CD4-positive, alpha-beta T cell treated with Interleukin-17A for 1 hour (primary cell): Measurements from ENCODE around the gene SAA2.
"Not testable (repeated sequence)": the region's sequence is repeated elsewhere in the genome, so short reads cannot be mapped to it uniquely, and the experiment has no call there.

Source experiments
- DNase-seq: peaks from one replicate; pipeline ENCODE4 v3.0.0-alpha.2; 2020

The SAA2 gene

DNA sequence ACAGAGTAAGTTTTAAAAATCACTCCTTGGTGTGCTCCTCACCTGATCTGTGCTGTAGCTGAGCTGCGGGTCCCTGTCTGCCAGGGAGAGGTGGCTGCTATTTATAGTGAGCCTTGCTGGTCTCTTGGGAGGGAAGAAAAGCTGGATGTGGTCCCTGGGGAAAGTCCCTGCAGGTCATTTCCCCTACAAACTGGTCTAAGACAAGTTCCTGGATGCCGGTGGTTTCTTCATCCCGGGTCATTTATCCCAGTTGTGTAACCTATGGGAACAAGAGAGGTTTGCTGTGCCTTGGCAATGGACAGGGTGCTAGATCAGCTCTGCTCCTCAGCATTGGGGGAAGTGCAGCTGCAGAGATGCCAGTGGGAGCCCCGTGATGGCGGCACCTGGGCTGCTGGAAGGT is at the start of gene SAA2:
TSS of gene SAA2 (minus strand) at position 108 of the 400 bp plus-strand sequence. CDS start 657 bp downstream, outside the sequence.
- no peak for DNase-seq

DNA sequence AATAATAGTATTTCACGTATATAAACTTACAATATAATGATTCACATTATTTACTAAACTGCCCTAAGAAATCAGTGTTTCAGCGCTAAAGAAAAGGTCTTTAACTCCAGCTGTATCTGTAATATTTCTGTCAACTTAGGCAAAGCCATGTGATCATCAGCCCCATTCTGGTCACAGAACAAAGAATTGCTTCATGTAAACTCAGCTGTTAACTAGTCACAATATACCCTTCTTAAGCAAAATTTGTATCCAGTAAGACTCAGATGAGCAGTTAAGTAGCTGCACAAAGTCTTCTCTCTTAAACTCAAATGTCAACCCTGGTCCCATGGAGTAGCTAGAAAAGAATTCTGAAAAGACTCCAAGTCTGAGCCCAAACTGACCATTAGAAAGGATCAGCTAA is 46.8 kb upstream of the SAA2 start:
- no peak for DNase-seq

DNA sequence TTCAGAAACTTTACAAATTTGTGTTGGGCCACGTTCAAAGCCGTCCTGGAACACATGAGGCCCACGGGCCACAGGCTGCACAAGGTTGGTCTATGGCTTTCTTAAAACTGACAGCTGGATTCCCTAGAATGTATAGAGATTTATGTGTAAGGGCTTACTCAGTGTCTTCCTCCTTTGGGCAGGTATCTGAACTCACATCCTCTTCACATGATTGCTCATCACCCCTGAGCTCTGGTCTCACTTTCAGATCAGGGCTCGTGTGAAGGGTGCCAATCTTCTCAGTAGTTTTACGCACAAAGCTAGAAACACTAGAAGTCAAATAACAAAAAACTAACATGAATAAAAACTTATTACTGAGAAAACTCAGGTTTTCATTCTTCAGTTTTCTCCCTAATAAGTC is 46.4 kb upstream of the SAA2 start:
- no peak for DNase-seq

DNA sequence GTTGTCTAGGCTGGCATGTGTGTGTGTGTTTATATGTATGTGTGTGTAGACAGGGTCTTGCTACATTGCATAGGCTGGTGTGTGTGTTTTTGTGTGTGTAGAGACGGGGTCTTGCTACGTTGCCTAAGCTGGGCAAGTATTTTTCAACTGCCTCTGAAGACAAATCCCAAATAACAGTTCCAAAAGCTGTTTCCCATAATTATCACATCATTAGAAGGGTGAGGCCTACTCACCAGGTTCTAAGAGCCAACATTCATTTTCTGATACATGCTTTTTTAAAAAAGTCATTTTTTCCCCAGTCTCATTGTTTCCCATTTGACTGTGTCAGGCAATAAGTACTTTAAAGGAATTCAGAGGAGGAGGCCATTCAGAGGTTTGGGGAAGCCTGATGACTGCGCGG is 40.4 kb upstream of the SAA2 start:
- DNase-seq: no peak

DNA sequence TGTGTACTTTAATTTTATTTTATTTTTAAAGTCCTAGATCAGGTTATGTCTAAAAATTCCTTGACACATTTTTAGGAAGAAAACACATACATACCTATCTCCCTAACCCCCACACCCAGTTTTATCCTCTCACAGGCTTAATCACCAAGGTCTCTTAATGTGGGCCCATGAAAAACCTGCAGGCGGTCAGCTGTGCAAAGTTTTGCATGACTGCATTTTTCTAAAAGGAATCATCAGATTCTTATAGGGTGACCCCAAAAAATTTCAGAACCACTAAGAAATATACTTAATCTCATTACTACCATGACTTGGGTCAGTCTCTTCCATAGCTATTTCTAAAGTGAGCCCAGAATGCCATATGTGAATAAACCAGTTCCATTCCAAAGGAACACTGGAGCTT is 37.4 kb upstream of the SAA2 start:
- no peak for DNase-seq

DNA sequence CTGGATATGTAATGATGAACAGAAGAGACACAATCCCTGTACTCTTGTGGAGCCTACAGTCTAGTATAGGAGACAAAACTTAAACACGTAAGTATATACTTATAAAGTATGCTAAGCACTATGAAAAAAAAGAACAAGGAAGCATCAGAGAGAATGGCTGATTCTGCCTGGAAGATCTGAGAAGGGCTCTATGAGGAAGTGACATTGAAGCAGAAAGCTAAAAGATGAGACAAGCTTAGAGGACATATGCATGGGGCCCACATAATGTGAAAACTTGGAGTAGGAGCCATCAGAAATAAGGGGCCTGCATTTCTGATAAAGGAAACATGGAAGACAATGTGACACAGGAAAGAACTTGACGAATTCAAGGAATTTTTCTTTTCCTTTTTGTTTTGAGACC is 34.2 kb upstream of the SAA2 start:
- no peak for DNase-seq

DNA sequence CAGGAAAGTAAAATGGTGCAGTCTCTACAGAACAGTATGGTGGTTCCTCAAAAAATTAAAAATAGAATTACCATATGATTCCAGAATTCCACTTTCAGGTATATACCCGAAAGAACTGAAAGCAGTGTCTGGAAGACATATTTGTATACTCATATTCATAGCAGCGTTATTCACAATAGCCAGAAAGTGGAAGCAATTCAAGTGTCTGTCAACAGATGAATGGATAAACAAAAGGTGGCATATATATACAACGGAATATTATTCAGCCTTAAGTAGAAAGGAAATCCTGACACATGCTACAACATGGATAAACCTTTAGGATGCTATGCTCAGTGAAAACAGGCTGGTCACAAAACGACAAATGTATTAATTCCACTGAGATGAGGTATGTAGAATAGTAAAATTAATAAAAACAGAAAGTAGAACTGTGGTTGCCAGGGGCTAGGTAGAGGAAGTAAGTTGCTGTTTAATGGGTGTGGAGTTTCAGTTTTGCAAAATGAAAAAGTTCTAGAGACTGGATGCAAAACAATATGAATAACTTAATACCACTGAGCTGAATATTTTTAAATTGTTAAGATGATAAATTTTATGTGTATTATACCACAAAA is 32.1 kb upstream of the SAA2 start:
- peak; percentile 14 for DNase-seq

DNA sequence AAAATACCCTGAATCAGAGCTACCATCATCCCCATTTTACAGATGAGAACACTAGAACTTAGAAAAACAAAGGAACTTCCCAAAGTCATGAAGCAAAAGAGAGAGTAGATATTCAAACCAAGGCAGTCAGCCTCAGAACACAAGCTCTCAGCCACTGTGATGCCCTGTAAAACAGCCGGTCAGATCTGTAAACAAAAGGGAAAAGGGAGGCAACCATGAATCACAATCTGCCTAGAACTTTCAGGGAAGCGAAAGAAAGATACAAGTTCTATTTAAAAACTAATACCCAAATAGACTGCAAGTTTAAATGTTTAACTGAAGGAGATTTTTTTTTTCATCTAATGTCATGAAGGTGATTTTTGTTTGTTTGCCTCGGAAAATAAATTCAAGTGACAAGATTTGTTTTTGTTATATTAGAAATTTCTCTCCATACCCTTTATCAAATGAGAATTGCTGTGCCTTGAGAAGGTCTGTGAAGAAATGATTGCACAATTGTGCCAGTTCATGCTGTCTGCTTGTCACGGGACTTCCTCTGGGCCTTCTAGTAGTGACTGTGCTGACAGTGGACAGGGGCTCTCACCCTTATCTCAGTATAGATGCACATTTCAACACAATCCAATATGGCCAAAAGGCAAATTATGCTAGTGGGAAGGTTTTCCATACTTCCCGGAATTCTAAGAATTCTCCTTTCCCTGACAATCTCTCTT is 29.2 kb upstream of the SAA2 start:
- no peak for DNase-seq

DNA sequence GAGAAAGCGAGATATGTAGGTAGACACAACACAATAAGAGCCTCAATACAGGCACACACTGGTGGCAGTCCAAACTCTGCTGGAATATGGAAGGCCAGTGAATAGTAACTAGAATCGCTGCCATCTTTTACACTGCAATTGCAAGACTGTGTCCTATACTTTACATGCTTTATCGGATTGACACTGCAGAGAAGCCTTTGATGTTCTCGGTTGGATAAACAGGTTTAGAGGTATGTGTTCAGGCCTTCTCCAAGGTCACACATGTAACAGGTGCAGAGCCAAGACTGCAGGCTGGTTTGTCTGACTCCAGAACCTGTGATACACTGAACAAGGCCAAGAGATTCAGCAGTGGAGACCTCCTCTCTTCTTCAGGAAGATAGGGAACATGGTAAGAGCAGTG is 22.7 kb upstream of the SAA2 start:
- no peak for DNase-seq

DNA sequence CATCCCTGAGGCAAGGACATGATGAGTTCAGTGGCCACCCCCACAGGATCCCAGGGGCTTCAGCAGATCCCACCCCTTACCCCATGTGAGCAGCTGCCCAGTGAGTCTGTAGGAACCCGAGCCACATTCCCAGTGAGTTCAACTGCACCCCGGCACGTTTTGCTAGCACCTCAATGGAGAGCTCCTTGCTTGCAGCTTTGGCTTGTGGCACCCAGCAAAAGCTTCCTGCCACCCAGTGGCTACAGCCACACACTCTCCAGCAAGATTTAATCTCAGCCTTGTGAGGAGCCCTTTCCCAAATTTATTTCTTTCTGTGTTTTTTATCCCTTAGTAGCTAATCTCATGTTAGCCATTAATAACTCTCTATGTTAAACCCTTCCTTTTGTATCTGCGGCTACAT is 21.6 kb upstream of the SAA2 start:
- no peak for DNase-seq

DNA sequence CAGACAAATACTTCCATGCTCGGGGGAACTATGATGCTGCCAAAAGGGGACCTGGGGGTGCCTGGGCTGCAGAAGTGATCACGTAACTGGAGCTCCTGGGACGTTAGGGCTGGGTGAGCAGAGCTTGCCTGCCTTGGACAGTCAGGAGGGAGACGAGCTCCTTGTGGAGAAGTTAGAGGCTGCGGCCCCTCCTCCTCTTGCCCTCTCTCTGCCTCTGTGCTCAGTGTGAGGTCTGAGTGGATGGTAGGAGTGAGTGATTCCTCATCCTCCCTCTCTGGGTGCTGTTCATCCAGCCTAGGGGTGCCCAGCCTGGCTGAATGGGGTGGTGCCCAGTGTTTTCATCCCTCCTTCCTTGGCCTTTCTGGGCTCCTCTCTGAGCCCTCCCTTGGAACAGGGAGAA is 20.8 kb upstream of the SAA2 start:
- DNase-seq: not testable (repeated sequence)

DNA sequence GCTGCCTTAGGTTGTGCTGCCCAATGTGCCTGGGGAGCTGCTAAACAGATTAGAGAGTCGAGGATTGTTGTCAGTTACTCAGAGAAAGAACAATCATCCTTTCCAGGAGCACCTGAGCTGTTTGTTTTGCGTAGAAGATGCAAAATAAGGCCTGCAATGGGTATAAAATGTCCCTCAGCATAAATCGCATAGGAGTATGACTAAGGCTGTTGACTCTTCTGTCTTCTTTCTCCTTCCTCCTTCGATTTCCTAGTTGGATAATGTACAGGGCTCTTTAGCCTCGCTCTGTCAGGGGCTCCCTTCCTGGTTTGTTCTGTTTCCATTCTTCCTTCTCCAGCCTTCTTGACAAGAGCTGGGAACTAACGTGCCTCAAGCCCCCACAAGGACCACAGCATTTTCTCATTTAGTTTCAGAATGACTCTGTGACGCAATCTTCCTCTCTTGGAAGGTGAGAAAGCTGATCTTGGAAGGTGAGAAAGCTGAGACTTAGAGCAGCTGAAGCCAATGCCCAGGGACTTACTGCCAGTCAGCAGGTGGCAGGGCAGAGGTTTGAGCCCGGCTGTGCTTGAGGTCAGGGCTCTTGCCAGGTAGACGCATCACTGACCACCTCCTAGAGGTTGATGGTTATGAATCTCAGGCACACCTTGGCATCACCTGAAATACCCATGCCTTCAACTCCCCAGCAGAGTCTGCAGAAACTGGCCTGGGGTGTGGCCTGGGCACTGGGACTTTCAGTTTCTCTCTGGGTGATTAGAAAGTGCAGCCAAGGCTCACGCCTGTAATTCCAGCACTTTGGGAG is 19.1 kb upstream of the SAA2 start:
- DNase-seq: peak; percentile 9

DNA sequence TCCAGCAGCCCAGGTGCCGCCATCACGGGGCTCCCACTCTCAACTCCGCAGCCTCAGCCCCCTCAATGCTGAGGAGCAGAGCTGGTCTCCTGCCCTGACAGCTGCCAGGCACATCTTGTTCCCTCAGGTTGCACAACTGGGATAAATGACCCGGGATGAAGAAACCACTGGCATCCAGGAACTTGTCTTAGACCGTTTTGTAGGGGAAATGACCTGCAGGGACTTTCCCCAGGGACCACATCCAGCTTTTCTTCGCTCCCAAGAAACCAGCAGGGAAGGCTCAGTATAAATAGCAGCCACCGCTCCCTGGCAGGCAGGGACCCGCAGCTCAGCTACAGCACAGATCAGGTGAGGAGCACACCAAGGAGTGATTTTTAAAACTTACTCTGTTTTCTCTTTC is 17.5 kb upstream of the SAA2 start, which contains the start of gene SAA1:
TSS of gene SAA1 (plus strand) at position 316 of the 400 bp plus-strand sequence. CDS start 624 bp downstream, outside the sequence.
- DNase-seq: no peak

DNA sequence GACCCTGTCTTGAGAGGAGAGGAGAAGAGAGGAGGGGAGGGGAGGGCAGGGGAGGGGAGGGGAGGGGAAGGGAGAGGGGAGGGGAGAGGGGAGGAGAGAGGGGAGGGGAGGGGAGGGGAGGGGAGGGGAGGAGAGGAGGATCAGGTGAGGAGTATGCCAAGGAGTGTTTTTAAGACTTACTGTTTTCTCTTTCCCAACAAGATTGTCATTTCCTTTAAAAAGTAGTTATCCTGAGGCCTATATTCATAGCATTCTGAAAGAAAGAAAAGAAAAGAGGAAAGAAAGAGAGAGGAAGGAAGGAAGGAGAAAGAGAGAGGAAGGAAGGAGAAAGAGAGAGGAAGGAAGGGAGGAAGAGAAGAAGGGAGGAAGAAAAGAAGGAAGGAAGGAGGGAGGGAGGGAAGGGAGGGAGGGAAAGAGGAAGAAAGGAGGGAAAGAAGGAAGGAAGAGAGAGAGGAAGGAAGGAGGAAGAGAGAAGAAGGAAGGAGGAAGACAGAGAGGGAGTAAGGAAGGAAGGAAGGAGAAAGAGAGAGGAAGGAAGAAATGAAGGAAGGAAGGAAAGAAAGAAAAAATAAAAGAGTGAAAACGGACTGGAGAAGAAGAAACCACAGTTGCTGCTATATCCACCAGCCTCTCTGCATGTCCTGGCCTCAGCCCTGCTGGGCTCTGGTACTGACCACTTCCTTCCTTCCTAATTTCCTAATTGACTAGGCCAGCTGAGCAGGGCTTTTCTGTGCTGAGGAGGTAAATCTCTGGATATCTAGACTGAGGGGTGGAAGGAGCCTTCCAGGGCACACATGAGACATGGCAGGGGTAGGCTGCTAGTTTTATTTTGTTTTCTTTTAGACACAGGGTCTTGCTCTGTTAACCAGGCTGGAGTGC is 16.4 kb upstream of the SAA2 start:
- no peak for DNase-seq

DNA sequence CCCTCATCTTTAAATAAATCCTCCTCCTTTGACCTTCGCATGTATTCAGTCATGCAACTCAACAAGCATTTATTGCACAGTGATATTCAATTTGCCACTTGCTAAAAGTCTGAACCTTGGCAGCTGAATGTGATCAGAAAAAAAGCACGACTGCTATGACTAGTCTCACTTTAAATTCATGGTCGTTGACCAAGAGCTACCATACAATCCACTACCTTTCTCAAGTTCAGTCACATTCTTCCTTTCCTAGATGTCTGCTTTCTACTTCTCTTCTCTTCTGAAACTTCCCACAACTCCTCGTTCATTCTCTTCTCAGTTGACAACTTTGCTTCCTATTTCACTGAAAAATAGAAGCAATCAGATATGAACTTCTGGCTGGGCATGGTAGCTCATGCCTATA is 15.6 kb upstream of the SAA2 start:
- no peak for DNase-seq

DNA sequence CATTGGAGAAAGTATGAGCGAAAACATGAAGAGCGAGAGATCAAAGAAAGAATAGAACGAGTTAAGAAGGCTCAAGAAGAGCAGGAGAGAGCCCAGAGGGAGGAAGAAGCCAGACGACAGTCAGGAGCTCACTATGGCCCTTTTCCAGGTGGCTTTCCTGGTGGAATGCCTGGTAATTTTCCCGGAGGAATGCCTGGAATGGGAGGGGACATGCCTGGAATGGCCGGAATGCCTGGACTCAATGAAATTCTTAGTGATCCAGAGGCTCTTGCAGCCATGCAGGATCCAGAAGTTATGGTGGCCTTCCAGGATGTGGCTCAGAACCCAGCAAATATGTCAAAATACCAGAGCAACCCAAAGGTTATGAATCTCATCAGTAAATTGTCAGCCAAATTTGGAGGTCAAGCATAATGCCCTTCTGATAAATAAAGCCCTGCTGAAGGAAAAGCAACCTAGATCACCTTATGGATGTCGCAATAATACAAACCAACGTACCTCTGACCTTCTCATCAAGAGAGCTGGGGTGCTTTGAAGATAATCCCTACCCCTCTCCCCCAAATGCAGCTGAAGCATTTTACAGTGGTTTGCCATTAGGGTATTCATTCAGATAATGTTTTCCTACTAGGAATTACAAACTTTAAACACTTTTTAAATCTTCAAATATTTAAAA is 14.3 kb upstream of the SAA2 start:
- DNase-seq: not testable (repeated sequence)

DNA sequence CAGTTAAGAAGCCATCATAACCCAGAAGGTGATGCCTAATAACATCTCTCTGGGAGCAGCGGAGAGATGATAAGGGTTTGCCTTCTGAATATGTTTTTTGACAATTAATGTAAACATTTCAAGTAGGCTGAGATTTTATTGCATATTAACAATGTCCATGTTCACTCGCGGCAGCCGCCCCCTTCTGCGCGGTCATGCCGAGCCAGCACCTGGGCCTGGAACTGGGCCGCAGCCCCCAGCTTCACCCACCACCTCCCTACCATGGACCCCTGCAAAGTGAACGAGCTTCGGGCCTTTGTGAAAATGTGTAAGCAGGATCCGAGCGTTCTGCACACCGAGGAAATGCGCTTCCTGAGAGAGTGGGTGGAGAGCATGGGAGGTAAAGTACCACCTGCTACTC is 13.3 kb upstream of the SAA2 start:
- DNase-seq: no peak

DNA sequence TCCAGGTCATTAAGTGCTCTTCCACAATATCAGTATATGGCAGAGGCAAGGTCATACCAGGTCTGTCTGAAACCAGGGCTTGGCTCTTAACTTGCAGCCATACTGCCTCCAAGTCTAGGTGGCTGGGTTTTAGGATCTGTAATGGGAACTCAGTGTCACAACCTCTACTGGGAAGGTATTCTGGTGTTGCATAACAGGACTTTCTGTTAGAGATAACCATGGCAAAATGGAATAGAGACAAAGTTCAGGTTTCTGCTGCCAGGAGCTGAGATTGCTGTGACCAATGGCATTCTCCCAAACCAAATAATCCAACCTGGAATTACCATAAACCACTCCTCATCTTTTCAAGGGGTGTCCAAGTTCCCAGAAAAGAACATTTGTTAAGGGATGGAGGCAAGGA is 10.8 kb upstream of the SAA2 start:
- DNase-seq: no peak

DNA sequence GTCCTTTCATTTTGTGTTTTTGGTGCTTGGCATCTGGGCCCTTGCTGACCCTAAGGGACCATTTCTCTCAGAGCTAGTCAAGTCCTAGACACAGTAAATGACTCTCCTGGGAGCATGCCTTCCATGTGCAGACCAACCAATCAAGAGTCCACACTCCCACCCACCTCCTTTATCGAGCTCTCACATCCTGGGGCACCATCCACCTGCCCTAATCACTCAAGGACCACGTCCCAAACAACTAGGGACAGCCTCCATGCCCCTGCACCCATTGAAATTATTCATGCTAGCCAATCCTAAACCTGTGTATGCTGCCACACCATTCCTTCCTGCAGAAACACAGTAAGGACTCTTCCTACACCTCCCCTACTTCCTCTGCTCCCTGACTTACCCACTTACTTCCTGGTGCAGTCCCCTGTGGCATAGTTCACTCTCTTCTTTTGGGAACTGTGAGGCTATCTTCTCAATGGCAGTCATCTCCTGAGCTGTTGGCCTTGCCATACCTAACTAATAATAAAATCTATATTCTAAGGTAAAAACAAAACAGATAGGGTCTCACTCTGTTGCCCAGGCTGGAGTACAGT is 6.4 kb upstream of the SAA2 start:
- DNase-seq: no peak

DNA sequence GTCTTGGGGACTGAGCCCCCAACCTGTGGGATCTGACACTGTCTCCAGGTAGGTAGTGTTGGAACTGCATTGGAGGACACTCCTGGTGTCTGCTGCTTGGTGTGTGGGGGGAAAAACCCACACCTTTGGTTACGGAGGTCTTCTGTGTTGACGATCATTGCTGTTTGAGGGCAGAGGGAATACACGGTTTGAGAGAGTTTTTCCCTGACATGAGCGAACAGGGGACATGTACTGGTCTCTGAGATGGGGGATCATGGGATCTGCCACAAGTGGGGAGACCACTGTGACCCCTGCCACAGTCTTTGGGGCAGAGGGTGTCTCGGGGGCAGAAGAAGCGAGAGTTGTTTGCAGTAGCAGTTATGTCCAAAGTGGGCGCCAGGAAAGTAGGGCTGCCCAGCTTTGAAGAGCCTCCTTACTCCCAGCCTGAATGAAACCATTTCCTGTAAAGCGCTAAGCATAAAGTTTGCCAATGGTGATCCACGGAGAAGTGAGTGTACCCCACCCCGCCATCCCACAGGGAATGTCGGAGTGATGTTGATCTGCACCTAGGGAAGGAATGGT is 5.4 kb upstream of the SAA2 start:
- no peak for DNase-seq

DNA sequence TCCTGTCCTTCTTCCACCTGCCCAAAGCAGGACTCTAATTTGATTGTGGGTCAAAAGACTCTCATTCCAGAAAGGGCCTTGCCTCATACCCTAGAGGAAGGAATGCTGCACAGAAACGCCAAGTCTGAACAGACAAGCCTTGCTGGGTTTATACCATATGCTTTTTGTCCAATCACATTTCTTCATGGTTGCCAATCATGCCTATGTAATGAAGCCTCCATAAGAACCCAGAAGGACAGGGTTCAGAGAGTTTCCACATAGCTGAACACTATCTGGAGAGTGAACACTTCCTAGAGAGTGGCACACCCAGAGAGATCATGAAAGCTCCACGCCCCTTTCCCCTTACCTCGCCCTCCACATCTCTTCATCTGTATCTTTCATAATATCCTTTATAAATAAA is 4.8 kb upstream of the SAA2 start:
- no peak for DNase-seq

DNA sequence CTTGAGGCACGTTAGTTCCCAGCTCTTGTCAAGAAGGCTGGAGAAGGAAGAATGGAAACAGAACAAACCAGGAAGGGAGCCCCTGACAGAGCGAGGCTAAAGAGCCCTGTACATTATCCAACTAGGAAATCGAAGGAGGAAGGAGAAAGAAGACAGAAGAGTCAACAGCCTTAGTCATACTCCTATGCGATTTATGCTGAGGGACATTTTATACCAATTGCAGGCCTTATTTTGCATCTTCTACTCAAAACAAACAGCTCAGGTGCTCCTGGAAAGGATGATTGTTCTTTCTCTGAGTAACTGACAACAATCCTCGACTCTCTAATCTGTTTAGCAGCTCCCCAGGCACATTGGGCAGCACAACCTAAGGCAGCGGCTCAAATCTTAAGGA is 1.3 kb downstream of the SAA2 start:
- not testable (repeated sequence) for DNase-seq
